Myocyte (in vitro differentiated cells): ENCODE results near the gene SLC25A2. TPM values are rescaled to one million over a fixed set of nuclear protein-coding genes. Genes with fewer than 3 reads are reported as not detected.
A peak's percentile ranks its signal among the peaks of the same experiment; 100 is the strongest.
"Not testable (repeated sequence)": the region's sequence is repeated elsewhere in the genome, so short reads cannot be mapped to it uniquely, and the experiment has no call there.

Source experiments
- DNase-seq: peaks from one replicate; pipeline ENCODE4 v3.0.0-alpha.2; 2012; ENCODE audit warnings: low read depth
- total RNA-seq: library from RNA; depleted of rRNA; stranded (reverse); fragments of >200 nt; gene quantifications from 2 replicates; pipeline ENCODE4 v1.2.3, GENCODE V29; 2014

The SLC25A2 gene
- total RNA-seq, 1 donor from 2014 or later, result 0.43 TPM

DNA sequence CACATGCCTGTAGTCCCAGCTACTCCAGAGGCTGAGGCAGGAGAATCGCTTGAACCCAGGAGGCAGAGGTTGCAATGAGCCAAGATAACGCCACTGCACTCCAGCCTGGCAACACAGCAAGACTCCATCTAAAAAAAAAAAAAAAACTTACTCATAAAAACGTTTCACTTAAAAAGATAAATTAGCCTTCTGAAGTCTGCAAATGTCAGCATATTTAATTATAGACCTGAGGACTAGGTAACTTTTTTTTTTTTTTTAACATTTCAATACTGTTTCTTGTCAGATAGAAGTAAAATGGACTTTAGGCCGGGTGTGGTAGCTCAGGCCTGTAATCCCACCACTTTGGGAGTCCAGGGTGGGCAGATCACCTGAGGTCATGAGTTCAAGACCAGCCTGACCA is 13.1 kb upstream of the SLC25A2 start:
- not testable (repeated sequence) for DNase-seq

- no peak for DNase-seq
Observed at GRCh38 chr5:141313711-141314110, 9.9 kb upstream of the SLC25A2 start.

GRCh38 chr5:141306630-141307029 is 2.8 kb upstream of the SLC25A2 start:
- DNase-seq, result no peak

- DNase-seq, result no peak
Observed at GRCh38 chr5:141298376-141298775, 5.5 kb downstream of the SLC25A2 start.

- no peak for DNase-seq
Observed at GRCh38 chr5:141272906-141273305, 30.9 kb downstream of the SLC25A2 start.

DNA sequence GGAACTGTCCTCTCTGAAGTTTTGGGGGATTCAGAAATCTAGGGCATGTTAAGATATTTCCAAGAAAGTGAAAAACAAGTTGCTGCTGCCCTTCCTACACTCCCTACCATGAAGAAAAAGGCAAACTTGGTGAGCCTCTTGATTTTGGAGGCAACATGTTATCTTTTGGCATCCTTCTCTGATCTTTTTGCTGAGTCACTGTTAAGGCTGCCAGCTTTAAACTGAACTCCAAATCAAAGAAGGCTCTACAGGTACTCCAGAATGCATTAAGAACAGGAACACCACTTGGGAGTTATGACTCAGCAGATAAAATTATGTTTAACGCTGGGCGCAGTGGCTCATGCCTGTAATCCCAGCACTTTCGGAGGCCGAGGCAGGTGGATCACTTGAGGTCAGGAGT is 34.7 kb downstream of the SLC25A2 start:
- DNase-seq, result no peak

DNA sequence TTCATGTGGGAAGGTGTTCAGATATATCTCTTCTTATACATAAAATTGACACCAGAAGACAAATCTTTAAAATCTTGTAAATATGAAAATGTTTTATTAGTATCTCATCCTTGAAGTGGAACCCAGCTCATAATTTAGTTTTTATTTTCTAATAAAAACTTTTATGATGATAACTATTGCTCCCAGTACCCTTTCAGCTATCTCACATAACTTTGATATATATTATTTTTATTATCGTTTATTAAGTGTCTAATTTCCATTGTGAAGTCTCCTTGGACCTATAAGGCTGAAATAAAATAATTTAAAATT is 42.7 kb downstream of the SLC25A2 start:
- DNase-seq, result no peak

GRCh38 chr5:141260458-141261237 is 43.2 kb downstream of the SLC25A2 start:
- peak; percentile 16 for DNase-seq

GRCh38 chr5:141258948-141259347 is 44.9 kb downstream of the SLC25A2 start:
- DNase-seq, result no peak

DNA sequence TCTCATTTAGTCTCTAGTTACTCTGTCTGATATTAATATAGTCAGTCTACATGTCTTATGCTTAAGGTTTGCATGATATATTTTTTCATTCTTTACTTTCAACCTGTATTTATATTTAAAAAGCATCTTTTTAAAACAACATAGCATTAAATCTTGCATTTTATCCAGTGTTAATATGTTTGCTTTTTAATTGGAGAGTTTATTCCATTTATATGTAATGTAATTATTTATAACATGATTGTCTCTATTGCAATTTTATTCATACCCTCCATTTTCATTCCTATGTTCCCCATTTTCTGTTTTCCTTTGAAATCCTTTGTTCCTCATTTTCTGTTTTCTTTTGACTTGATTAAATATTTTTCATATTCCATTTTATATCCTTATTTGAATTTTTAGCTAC is 45.4 kb downstream of the SLC25A2 start:
- no peak for DNase-seq

Other genes starting within 250 kb of the SLC25A2 start
- 20.3 and 21.5 TPM in 2 replicates for gene PCDHB2, start 209.4 kb downstream of the SLC25A2 start, total RNA-seq
- 4.2 and 4.7 TPM in 2 replicates for gene PCDHB3, start 203.6 kb downstream of the SLC25A2 start, total RNA-seq
- 6.6 and 7.1 TPM in 2 replicates for gene PCDHB4, start 182.2 kb downstream of the SLC25A2 start, total RNA-seq
- 0.36 and 1.0 TPM in 2 replicates for gene PCDHB5, start 168.8 kb downstream of the SLC25A2 start, total RNA-seq
- gene PCDHB6, start 154.0 kb downstream of the SLC25A2 start, total RNA-seq, result 1.5 and 2.3 TPM in 2 replicates
- 5.1 and 6.6 TPM in 2 replicates for gene PCDHB7, start 131.4 kb downstream of the SLC25A2 start, total RNA-seq
- 9.5 and 10.4 TPM in 2 replicates for gene PCDHB8, start 126.3 kb downstream of the SLC25A2 start, total RNA-seq
- 13.5 and 14.7 TPM in 2 replicates for gene PCDHB16, start 121.7 kb downstream of the SLC25A2 start, total RNA-seq
- gene PCDHB9, start 116.9 kb downstream of the SLC25A2 start, total RNA-seq, result 6.8 TPM in 2 replicates
- gene PCDHB10, start 111.7 kb downstream of the SLC25A2 start, total RNA-seq, result 6.7 and 7.4 TPM in 2 replicates
- 3.9 and 5.3 TPM in 2 replicates for gene PCDHB11, start 104.4 kb downstream of the SLC25A2 start, total RNA-seq
- 5.4 and 7.2 TPM in 2 replicates for gene PCDHB12, start 95.3 kb downstream of the SLC25A2 start, total RNA-seq
- gene PCDHB13, start 90.1 kb downstream of the SLC25A2 start, total RNA-seq, result 5.3 and 6.4 TPM in 2 replicates
- gene PCDHB14, start 80.7 kb downstream of the SLC25A2 start, total RNA-seq, result 6.2 and 6.9 TPM in 2 replicates
- gene PCDHB15, start 58.7 kb downstream of the SLC25A2 start, total RNA-seq, result 3.1 and 4.6 TPM in 2 replicates
- gene TAF7, start 16.7 kb upstream of the SLC25A2 start, total RNA-seq, result 97.0 and 116 TPM in 2 replicates
- gene PCDHGA1, start 26.5 kb upstream of the SLC25A2 start, total RNA-seq, result 5.2 and 5.9 TPM in 2 replicates
- gene PCDHGA2, start 34.7 kb upstream of the SLC25A2 start, total RNA-seq, result 0.94 and 1.1 TPM in 2 replicates
- gene PCDHGA3, start 39.8 kb upstream of the SLC25A2 start, total RNA-seq, result 0.48 and 0.57 TPM in 2 replicates
- gene PCDHGB1, start 46.0 kb upstream of the SLC25A2 start, total RNA-seq, result 8.7 and 9.8 TPM in 2 replicates
- 2.9 and 3.3 TPM in 2 replicates for gene PCDHGA4, start 51.0 kb upstream of the SLC25A2 start, total RNA-seq
- gene PCDHGB2, start 55.9 kb upstream of the SLC25A2 start, total RNA-seq, result 14.0 and 14.5 TPM in 2 replicates
- 1.7 and 2.2 TPM in 2 replicates for gene PCDHGA5, start 60.1 kb upstream of the SLC25A2 start, total RNA-seq
- 1.8 TPM in 2 replicates for gene PCDHGB3, start 66.2 kb upstream of the SLC25A2 start, total RNA-seq
- gene PCDHGA6, start 69.8 kb upstream of the SLC25A2 start, total RNA-seq, result 0.88 and 1.8 TPM in 2 replicates
- gene PCDHGA7, start 78.7 kb upstream of the SLC25A2 start, total RNA-seq, result 1.1 and 2.3 TPM in 2 replicates
- 1.1 and 2.2 TPM in 2 replicates for gene PCDHGB4, start 83.6 kb upstream of the SLC25A2 start, total RNA-seq
- gene PCDHGA8, start 88.6 kb upstream of the SLC25A2 start, total RNA-seq, result 1.6 and 2.2 TPM in 2 replicates
- gene PCDHGB5, start 93.9 kb upstream of the SLC25A2 start, total RNA-seq, result 0.47 and 1.4 TPM in 2 replicates
- 0.88 and 1.7 TPM in 2 replicates for gene PCDHGA9, start 98.7 kb upstream of the SLC25A2 start, total RNA-seq
- gene PCDHGB6, start 104.0 kb upstream of the SLC25A2 start, total RNA-seq, result 0.78 and 0.96 TPM in 2 replicates
- 32.1 and 35.7 TPM in 2 replicates for gene PCDHGA10, start 108.9 kb upstream of the SLC25A2 start, total RNA-seq
- 1.4 and 3.4 TPM in 2 replicates for gene PCDHGB7, start 113.6 kb upstream of the SLC25A2 start, total RNA-seq
- gene PCDHGA11, start 117.0 kb upstream of the SLC25A2 start, total RNA-seq, result 2.0 and 2.1 TPM in 2 replicates
- 4.3 and 4.6 TPM in 2 replicates for gene PCDHGA12, start 126.5 kb upstream of the SLC25A2 start, total RNA-seq
- 137 and 170 TPM in 2 replicates for gene PCDHGC3, start 171.9 kb upstream of the SLC25A2 start, total RNA-seq
- gene PCDHGC4, start 181.0 kb upstream of the SLC25A2 start, total RNA-seq, result 2.0 and 3.6 TPM in 2 replicates
- 2.0 and 2.6 TPM in 2 replicates for gene PCDHGC5, start 185.0 kb upstream of the SLC25A2 start, total RNA-seq